HFFc6 (cell line): Measurements from ENCODE around the gene CC2D1B. TPM values are rescaled to one million over a fixed set of nuclear protein-coding genes. Genes with fewer than 3 reads are reported as not detected.

ENCODE experiments used
- DNase-seq: peaks from one replicate; pipeline ENCODE4 v3.0.0-alpha.2; 2018
- H3K27ac Mint-ChIP-seq: 2 replicates; pipeline ENCODE4 v1.8.0; 2020; ENCODE audit warnings: mild to moderate bottlenecking, mixed read lengths
- H3K27me3 Mint-ChIP-seq: 2 replicates; pipeline ENCODE4 v1.8.0; 2021; ENCODE audit warnings: mild to moderate bottlenecking, moderate library complexity, mixed read lengths; ENCODE audit not compliant: insufficient read depth
- H3K36me3 Mint-ChIP-seq: 2 replicates; pipeline ENCODE4 v1.8.0; 2021; ENCODE audit warnings: low read depth, mixed read lengths
- H3K4me1 Mint-ChIP-seq: 2 replicates; pipeline ENCODE4 v1.8.0; 2020; ENCODE audit warnings: low read depth, mixed read lengths
- H3K4me3 Mint-ChIP-seq: 2 replicates; pipeline ENCODE4 v1.8.0; 2020; ENCODE audit warnings: mild to moderate bottlenecking, moderate library complexity, mixed read lengths
- H3K9me3 Mint-ChIP-seq: 2 replicates; pipeline ENCODE4 v1.8.0; 2020; ENCODE audit warnings: mild to moderate bottlenecking, mixed read lengths
- CTCF ChIP-seq: fragments of 200-600 bp; sonication (generic); IDR thresholded peaks from 2 replicates; pipeline ENCODE4 v1.5.0; 2021; ENCODE audit warnings: antibody characterized with exemption, mild to moderate bottlenecking
- total RNA-seq, 6 experiments: library from RNA; stranded (reverse); fragmentation: NEBNext Ultra II Directional; extraction: Animal tissue kit (Norgen Biotek cat#: 25700); gene quantifications; 2 replicates in 1 of 6; 3 replicates in 5 of 6; pipeline ENCODE4 v1.2.3, GENCODE V29; 2021

The CC2D1B gene
- total RNA-seq, 6 experiments from 2014 or later: 27.3 to 35.5 (median 31.3) TPM

GRCh38 chr1:52356818-52357355 lies 9.1 kb downstream of the CC2D1B start:
- no peak for TF ChIP-seq CTCF
- Mint-ChIP-seq H3K4me1 (no peaks in the 10 kb centered on the region), H3K9me3 (no peaks in the 10 kb centered on the region), H3K27ac (no peak overlapping the region), H3K36me3 (peaks cover 37% of the 10 kb centered on the region), H3K4me3 (no peak overlapping the region; the same call in 1 of the 2 replicates), H3K27me3 (no peaks in the 10 kb centered on the region; the same call in 1 of the 2 replicates)
- no peak for DNase-seq

GRCh38 chr1:52355847-52356505 lies 10.0 kb downstream of the CC2D1B start:
- Mint-ChIP-seq H3K9me3 (no peaks in the 10 kb centered on the region), H3K27me3 (no peaks in the 10 kb centered on the region; the same call in 1 of the 2 replicates), H3K4me3 (no peak overlapping the region), H3K27ac (no peak overlapping the region), H3K36me3 (peaks cover 32% of the 10 kb centered on the region), H3K4me1 (peaks cover 3% of the 10 kb centered on the region; the same call in 1 of the 2 replicates)
- DNase-seq: no peak
- TF ChIP-seq CTCF: no peak

- H3K27me3 Mint-ChIP-seq: no peaks in the 10 kb centered on the region; the same call in 1 of the 2 replicates
- TF ChIP-seq CTCF: no peak
- no peaks in the 10 kb centered on the region for H3K9me3 Mint-ChIP-seq
- no peak for DNase-seq
- peaks cover 32% of the 10 kb centered on the region for H3K36me3 Mint-ChIP-seq
- no peak overlapping the region for H3K4me3 Mint-ChIP-seq
- peaks cover 9% of the 10 kb centered on the region; the same call in 1 of the 2 replicates for H3K4me1 Mint-ChIP-seq
- no peak overlapping the region for H3K27ac Mint-ChIP-seq
These were observed 10.6 kb downstream of the CC2D1B start for GRCh38 chr1:52355436-52355835.

GRCh38 chr1:52352690-52353089 lies 13.3 kb downstream of the CC2D1B start:
- H3K9me3 Mint-ChIP-seq: no peaks in the 10 kb centered on the region
- peaks cover 32% of the 10 kb centered on the region for H3K36me3 Mint-ChIP-seq
- H3K27ac Mint-ChIP-seq: no peak overlapping the region; the same call in 1 of the 2 replicates
- no peak for TF ChIP-seq CTCF
- DNase-seq: no peak
- peaks cover 11% of the 10 kb centered on the region; the same call in 1 of the 2 replicates for H3K4me1 Mint-ChIP-seq
- H3K27me3 Mint-ChIP-seq: no peaks in the 10 kb centered on the region; the same call in 1 of the 2 replicates
- no peak overlapping the region for H3K4me3 Mint-ChIP-seq

GRCh38 chr1:52348704-52349300 lies 17.2 kb downstream of the CC2D1B start:
- peak; percentile 57 for TF ChIP-seq CTCF
- peaks cover 11% of the 10 kb centered on the region; the same call in 1 of the 2 replicates for H3K4me1 Mint-ChIP-seq
- H3K27me3 Mint-ChIP-seq: no peaks in the 10 kb centered on the region; the same call in 1 of the 2 replicates
- no peak overlapping the region for H3K4me3 Mint-ChIP-seq
- no peaks in the 10 kb centered on the region for H3K9me3 Mint-ChIP-seq
- no peak overlapping the region for H3K27ac Mint-ChIP-seq
- peaks cover 7% of the 10 kb centered on the region for H3K36me3 Mint-ChIP-seq
- DNase-seq: peak; percentile 51
